Endothelial cell of umbilical vein (primary cell): ENCODE data around the gene EFEMP1. TPM values are rescaled to one million over a fixed set of nuclear protein-coding genes. Genes with fewer than 3 reads are reported as not detected.
"Not testable (repeated sequence)": the region's sequence is repeated elsewhere in the genome, so short reads cannot be mapped to it uniquely, and the experiment has no call there.

Source experiments
- BruUV-seq: library from RNA; stranded (reverse); fragments of 400-500 nt; replicated peaks from 2 replicates; lab custom pipeline; 2021; lab: Mats Ljungman, UMichigan
- CTCF ChIA-PET: fragments of 300-600, 350-600 bp; sonication (Branson Sonifier 250); formaldehyde crosslinking; loops from one replicate; lab custom pipeline; 2021; ENCODE audit warnings: antibody characterized with exemption, inconsistent platforms; lab: Charles Lee
- POLR2A ChIA-PET: fragments of 300-600, 350-600 bp; sonication (Branson Sonifier 250); formaldehyde crosslinking; loops from one replicate; lab custom pipeline; 2021; ENCODE audit warnings: antibody characterized with exemption, inconsistent platforms; lab: Charles Lee
- DNase-seq: peaks from one replicate; pipeline ENCODE4 v3.0.0-alpha.2; 2011; ENCODE audit warnings: low read depth, low spot score
- FAIRE-seq: peaks from 2 replicates; lab custom pipeline; 2011; peaks lifted over from hg19 to GRCh38; lab: Jason Lieb, UNC
- H2AFZ ChIP-seq: 2 replicates; pipeline ENCODE4 v1.6.0; 2012; ENCODE audit warnings: low read depth, low read length, control low read depth, inconsistent platforms
- H3K27ac ChIP-seq: 2 replicates; pipeline ENCODE4 v1.5.1; 2011; ENCODE audit warnings: low read depth, mild to moderate bottlenecking, control low read depth, low read length, moderate library complexity; ENCODE audit not compliant: insufficient read depth
- H3K27me3 ChIP-seq, 2 experiments: 2 replicates each; pipeline versions ENCODE4 v1.6.0 to v1.6.1; 2011; ENCODE audit warnings: low read length in 2 of 2, mixed read lengths in 1 of 2; ENCODE audit not compliant: control insufficient read depth in 2 of 2, insufficient read depth in 2 of 2
- H3K36me3 ChIP-seq, 2 experiments: 2 replicates in 1 of 2; 3 replicates in 1 of 2; pipeline ENCODE4 v1.5.1; 2011; ENCODE audit warnings: low read length in 2 of 2, mild to moderate bottlenecking in 1 of 2, moderate library complexity in 1 of 2; ENCODE audit not compliant: control insufficient read depth in 2 of 2, insufficient read depth in 2 of 2; ENCODE audit errors: extremely low read depth in 1 of 2
- H3K4me1 ChIP-seq: 3 replicates; pipeline ENCODE4 v1.5.1; 2011; ENCODE audit warnings: mild to moderate bottlenecking, low read length; ENCODE audit not compliant: control insufficient read depth, insufficient read depth; ENCODE audit errors: extremely low read depth
- H3K4me2 ChIP-seq: 2 replicates; pipeline ENCODE4 v1.6.1; 2011; ENCODE audit warnings: low read length, control low read depth, mixed read lengths; ENCODE audit not compliant: insufficient read depth
- H3K4me3 ChIP-seq, 3 experiments: fragments of 200-600 bp in 1 of 3; sonication (generic), shearing (Covaris generic) in 1 of 3; replicated peaks in 1 of 3; 2 replicates each; pipeline ENCODE4 v1.5.1; 2011 to 2016; ENCODE audit warnings: control low read depth in 3 of 3, low read length in 3 of 3, mild to moderate bottlenecking in 2 of 3, inconsistent platforms in 1 of 3, low read depth in 1 of 3, moderate library complexity in 1 of 3; ENCODE audit not compliant: insufficient read depth in 1 of 3
- H3K79me2 ChIP-seq: 2 replicates; pipeline ENCODE4 v1.6.0; 2012; ENCODE audit warnings: low read length, inconsistent platforms; ENCODE audit not compliant: control insufficient read depth, insufficient read depth
- H3K9ac ChIP-seq: replicated peaks from 2 replicates; pipeline ENCODE3; 2011; ENCODE audit warnings: low read length, control low read depth; ENCODE audit not compliant: insufficient read depth; ENCODE audit errors: extremely low read depth
- H3K9me1 ChIP-seq: replicated peaks from 3 replicates; pipeline ENCODE4 v1.6.0; 2011; ENCODE audit warnings: mild to moderate bottlenecking, low read length; ENCODE audit not compliant: control insufficient read depth, insufficient read depth; ENCODE audit errors: extremely low read depth
- H3K9me3 ChIP-seq: replicated peaks from 2 replicates; pipeline ENCODE4 v1.5.1; 2012; ENCODE audit warnings: low read length, inconsistent platforms; ENCODE audit not compliant: control insufficient read depth, insufficient read depth
- H4K20me1 ChIP-seq: replicated peaks from 2 replicates; pipeline ENCODE3; 2011; ENCODE audit warnings: mild to moderate bottlenecking, low read length; ENCODE audit not compliant: control insufficient read depth, insufficient read depth; ENCODE audit errors: extremely low read depth
- CTCF ChIP-seq, 2 donors: IDR thresholded peaks; 1 replicate in 1 of 2; 2 replicates in 1 of 2; pipeline ENCODE4 v1.5.1; 2011; ENCODE audit warnings: low read length in 2 of 2, mild to moderate bottlenecking in 2 of 2, moderate library complexity in 2 of 2, control low read depth in 1 of 2, inconsistent platforms in 1 of 2, low read depth in 1 of 2; ENCODE audit not compliant: insufficient read depth in 1 of 2; ENCODE audit errors: extremely low read depth in 1 of 2
- FOS ChIP-seq: IDR thresholded peaks from 2 replicates; pipeline ENCODE4 v1.6.1; 2011; ENCODE audit warnings: mild to moderate bottlenecking, low read length, moderate library complexity, borderline replicate concordance; ENCODE audit not compliant: insufficient read depth
- GATA2 ChIP-seq: IDR thresholded peaks from 2 replicates; pipeline ENCODE4 v1.7.0; 2011; ENCODE audit warnings: low read depth, mild to moderate bottlenecking, moderate library complexity, mixed read lengths, low read length; ENCODE audit not compliant: insufficient read length, insufficient read depth
- JUN ChIP-seq: IDR thresholded peaks from 2 replicates; pipeline ENCODE4 v1.6.1; 2011; ENCODE audit warnings: borderline replicate concordance, low read depth; ENCODE audit not compliant: insufficient read length, insufficient read depth
- MAX ChIP-seq: IDR thresholded peaks from 2 replicates; pipeline ENCODE4 v1.6.1; 2011; ENCODE audit not compliant: insufficient read depth, insufficient read length
- MYC ChIP-seq: IDR thresholded peaks from one replicate; pipeline ENCODE4 v1.6.1; 2011; ENCODE audit warnings: mild to moderate bottlenecking, low read depth, low read length
- POLR2A ChIP-seq: IDR thresholded peaks from 2 replicates; pipeline ENCODE4 v1.6.1; 2012; ENCODE audit warnings: low read depth, mild to moderate bottlenecking, control low read depth, low read length
- POLR2AphosphoS5 ChIP-seq: IDR thresholded peaks from 2 replicates; pipeline ENCODE4 v1.6.1; 2012; ENCODE audit warnings: low read depth, mild to moderate bottlenecking, control low read depth, low read length, moderate library complexity; ENCODE audit not compliant: insufficient read depth
- dilution Hi-C: fragments of 300-500 bp; cut with MboI; formaldehyde crosslinking; loops from one replicate; pipeline ENCODE4 v1.15.0; 2019; ENCODE audit warnings: low sequenced_read_pairs; ENCODE audit not compliant: extremely low pct_ligation_motif_present
- intact Hi-C: fragments of 100-400 bp; cut with micrococcal nuclease; formaldehyde crosslinking; loops from one replicate; pipeline ENCODE4 v1.10.0; 2022
- polyA plus RNA-seq, 4 experiments: library from polyadenylated mRNA; depleted of rRNA in 3 of 4; stranded (reverse) in 3 of 4; unstranded in 1 of 4; fragments of >200 nt; gene quantifications; 2 replicates each; pipeline versions ENCODE4 v1.2.1 to v1.2.3, GENCODE V29; 2011 to 2012; ENCODE audit warnings: missing spikeins in 1 of 4
- total RNA-seq: library from RNA; stranded (reverse); gene quantifications from 2 replicates; pipeline ENCODE4 v1.2.3, GENCODE V29; 2021

Gene EFEMP1
- total and polyA plus RNA-seq, 2 donors (not counting 3 experiments of a cell fraction or from before 2014, with no cell fraction given): 2,981 to 11,813 TPM

- no peak overlapping the region for H3K9ac ChIP-seq
- H2AFZ ChIP-seq: no peak overlapping the region
- H3K4me2 ChIP-seq: no peak overlapping the region
- no TSS peak for BruUV-seq
- CTCF ChIA-PET: interaction anchor here (1.0 to 1.7 kb wide), 4 partner anchors 16 to 67 kb away, joined by 3 to 4 read pairs (median 4); no protein-coding TSS in a partner anchor
- H3K4me1 ChIP-seq: no peaks in the 10 kb centered on the region
- no peaks in the 10 kb centered on the region for H3K79me2 ChIP-seq
- POLR2A ChIA-PET: no interaction called here
- no peaks in the 10 kb centered on the region for H3K9me1 ChIP-seq
- no peaks in the 10 kb centered on the region for H4K20me1 ChIP-seq
- dilution Hi-C loops (no loop called here), intact Hi-C loops (no loop called here)
- no peak for FAIRE-seq
- no peaks in the 10 kb centered on the region for H3K27me3 ChIP-seq
- H3K9me3 ChIP-seq: no peaks in the 10 kb centered on the region
- no peaks in the 10 kb centered on the region for H3K36me3 ChIP-seq
- H3K27ac ChIP-seq: no peak overlapping the region
- no peak overlapping the region for H3K4me3 ChIP-seq
- DNase-seq: no peak
- TF ChIP-seq POLR2A (no peak), CTCF (IDR thresholded peaks at IDR 0.05; ENCODE audit: extremely low read depth in 1 of 2, insufficient read depth in 1 of 2, low read depth in 1 of 2, low read length in 2 of 2) (no peak), POLR2AphosphoS5 (no peak), MAX (no peak), FOS (no peak), JUN (no peak), MYC (no peak), GATA2 (no peak)
Observed at GRCh38 chr2:55827855-55828254, 95.7 kb downstream of the EFEMP1 start.

GRCh38 chr2:55827428-55827827, 96.2 kb downstream of the EFEMP1 start:
- H3K79me2 ChIP-seq, FAIRE-seq, H3K27me3 ChIP-seq, H3K9ac ChIP-seq, POLR2A ChIA-PET, DNase-seq, H3K4me2 ChIP-seq, intact Hi-C loops, dilution Hi-C loops, H2AFZ ChIP-seq, H3K9me1 ChIP-seq, H3K9me3 ChIP-seq, H3K27ac ChIP-seq, BruUV-seq, H3K4me3 ChIP-seq, H3K4me1 ChIP-seq, H4K20me1 ChIP-seq, H3K36me3 ChIP-seq: not testable (repeated sequence)
- CTCF ChIA-PET: interaction anchor here (0.6 to 1.7 kb wide), 6 partner anchors 16 to 118 kb away, joined by 3 to 5 read pairs (median 4); no protein-coding TSS in a partner anchor
